Measurements from ENCODE around the gene PKIB. TPM values are rescaled to one million over a fixed set of nuclear protein-coding genes. Genes with fewer than 3 reads are reported as not detected.

Gene PKIB
- total and polyA plus RNA-seq, 2 of the 4 experiments (the other 2 are of a cell fraction) = 6.3 to 13.1 TPM

DNA sequence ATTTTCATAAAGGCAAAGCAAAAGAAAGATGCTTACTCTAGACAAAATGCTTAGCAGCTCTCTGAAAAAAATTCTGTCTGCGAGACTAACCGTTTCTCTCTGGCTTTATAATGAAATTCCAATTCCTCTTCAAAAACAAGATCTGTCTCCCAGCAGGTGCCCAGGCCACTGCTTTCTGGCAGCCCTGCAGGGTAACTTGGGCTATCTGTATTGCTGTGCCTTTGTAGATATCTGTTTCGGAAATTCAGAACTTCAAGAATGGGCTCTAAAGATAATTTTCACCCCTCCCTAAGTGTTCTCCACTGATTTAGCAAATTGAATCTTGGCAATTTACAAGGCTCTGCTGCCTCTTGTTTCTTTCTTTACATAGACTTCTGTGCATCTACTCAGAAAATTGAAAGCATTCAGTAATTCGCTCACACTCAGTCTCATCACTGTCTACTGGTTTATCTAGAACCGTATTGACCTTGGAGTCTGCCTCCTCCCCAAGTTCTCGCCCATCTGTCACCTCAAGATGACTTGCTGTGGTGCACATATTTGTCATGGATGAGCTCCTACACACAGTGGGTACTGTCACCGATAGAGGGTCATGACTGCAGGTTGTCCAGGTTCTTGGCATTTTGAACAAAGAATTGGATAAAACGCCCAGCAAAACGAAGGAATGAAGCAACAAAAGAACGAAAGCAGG is 142.9 kb downstream of the PKIB start:
- DNase-seq = no peak
- Histone ChIP-seq H2BK5ac (ENCODE audit: low read depth, low read length, poor library complexity, severe bottlenecking) (no peak overlapping the region), H3K4me3 (ENCODE audit: insufficient read depth, low read depth, low read length) (peak overlapping the region; percentile 11; the same call in 1 of the 2 replicates), H3K9me1 (ENCODE audit: insufficient read depth, low read length) (no peaks in the 10 kb centered on the region), H3K4ac (ENCODE audit: low read depth, low read length) (no peak overlapping the region), H2AK9ac (replicated peaks; ENCODE audit: low read depth, low read length, poor library complexity) (no peak overlapping the region), H2AK5ac (ENCODE audit: low read depth, low read length) (no peak overlapping the region), H3K23ac (ENCODE audit: low read depth, low read length) (no peak overlapping the region), H3K27ac (ENCODE audit: insufficient read depth, low read length) (no peak overlapping the region), H2BK20ac (ENCODE audit: low read depth, low read length) (no peak overlapping the region), H3K14ac (replicated peaks; ENCODE audit: low read depth, low read length) (no peak overlapping the region; the same call in 1 of the 2 replicates), H3K9me3 (ENCODE audit: control insufficient read depth, insufficient read depth, low read length) (no peaks in the 10 kb centered on the region), H3K4me2 (ENCODE audit: low read depth, low read length) (peak overlapping the region; percentile 62), H2BK15ac (ENCODE audit: low read depth, low read length) (no peak overlapping the region), H3K56ac (ENCODE audit: extremely low read depth, insufficient read depth, low read length) (no peak overlapping the region), H3K18ac (ENCODE audit: low read depth, low read length) (no peak overlapping the region; the same call in 1 of the 2 replicates), H4K8ac (ENCODE audit: low read depth in 2 of 2, low read length in 2 of 2) (0 out of 4 replicates have a peak overlapping the region, but pooled peaks of 1 of the 2 experiments have one; percentile 14), H4K91ac (ENCODE audit: insufficient read depth, low read depth, low read length) (no peak overlapping the region), H3K27me3 (ENCODE audit: control insufficient read depth, insufficient read depth, low read length) (no peaks in the 10 kb centered on the region; the same call in 1 of the 2 replicates), H4K20me1 (ENCODE audit: insufficient read depth, low read length) (no peaks in the 10 kb centered on the region), H4K5ac (ENCODE audit: low read depth, low read length) (peak overlapping the region; percentile 42; the same call in 1 of the 2 replicates), H3K4me1 (ENCODE audit: control insufficient read depth, insufficient read depth, low read length) (peaks cover 2% of the 10 kb centered on the region; the same call in 1 of the 2 replicates), H3K36me3 (ENCODE audit: control insufficient read depth, insufficient read depth, low read length) (no peaks in the 10 kb centered on the region), H2BK120ac (ENCODE audit: low read depth, low read length) (no peak overlapping the region), H3K79me1 (ENCODE audit: low read depth in 1 of 2, low read length in 2 of 2) (no peaks in the 10 kb centered on the region), H2AFZ (replicated peaks; ENCODE audit: low read length, poor library complexity) (peak overlapping the region; percentile 27), H3K9ac (ENCODE audit: low read depth, low read length) (no peak overlapping the region)
- POLR2A ChIA-PET (ENCODE audit: unreplicated experiment) = no interaction called here
- intact Hi-C loops (cut with micrococcal nuclease) (loop anchor here (5.0 kb wide), 1 partner anchor 34 kb away; the partner anchor contains the start of gene SMPDL3A), in situ Hi-C loops (cut with MboI; ENCODE audit: low sequenced_read_pairs) (no loop called here), dilution Hi-C loops (cut with HindIII; ENCODE audit: low sequenced_read_pairs, unreplicated experiment) (no loop called here)
- CTCF ChIA-PET = interaction anchor here (1.9 kb wide), 1 partner anchor 86 kb away, joined by 5 read pairs; no protein-coding TSS in a partner anchor
- BruUV-seq (replicated peaks) = no TSS peak
- ATAC-seq (ENCODE audit: low read depth) = no peak
- 100% methylated on average over 2 of the region's 10 CpGs; no CpG with 5 or more reads in 1 of the 2 experiments for WGBS, 2 experiments (ENCODE audit: extremely low coverage in 2 of 2, insufficient read length in 1 of 2)
- no peak for TF ChIP-seq RCOR1 (IDR thresholded peaks at IDR 0.05; ENCODE audit: insufficient replicate concordance, low read length)
- TF ChIP-seq CEBPB (IDR thresholded peaks at IDR 0.05; ENCODE audit: low read depth, low read length) = no peak
- TF ChIP-seq MAZ (IDR thresholded peaks at IDR 0.05; ENCODE audit: borderline replicate concordance, low read depth, low read length) = no peak
- TF ChIP-seq MXI1 (IDR thresholded peaks at IDR 0.05; ENCODE audit: borderline replicate concordance, low read depth, low read length) = no peak
- no peak for TF ChIP-seq CHD1 (IDR thresholded peaks at IDR 0.05; ENCODE audit: low read depth, low read length)
- TF ChIP-seq, protein P1, sequence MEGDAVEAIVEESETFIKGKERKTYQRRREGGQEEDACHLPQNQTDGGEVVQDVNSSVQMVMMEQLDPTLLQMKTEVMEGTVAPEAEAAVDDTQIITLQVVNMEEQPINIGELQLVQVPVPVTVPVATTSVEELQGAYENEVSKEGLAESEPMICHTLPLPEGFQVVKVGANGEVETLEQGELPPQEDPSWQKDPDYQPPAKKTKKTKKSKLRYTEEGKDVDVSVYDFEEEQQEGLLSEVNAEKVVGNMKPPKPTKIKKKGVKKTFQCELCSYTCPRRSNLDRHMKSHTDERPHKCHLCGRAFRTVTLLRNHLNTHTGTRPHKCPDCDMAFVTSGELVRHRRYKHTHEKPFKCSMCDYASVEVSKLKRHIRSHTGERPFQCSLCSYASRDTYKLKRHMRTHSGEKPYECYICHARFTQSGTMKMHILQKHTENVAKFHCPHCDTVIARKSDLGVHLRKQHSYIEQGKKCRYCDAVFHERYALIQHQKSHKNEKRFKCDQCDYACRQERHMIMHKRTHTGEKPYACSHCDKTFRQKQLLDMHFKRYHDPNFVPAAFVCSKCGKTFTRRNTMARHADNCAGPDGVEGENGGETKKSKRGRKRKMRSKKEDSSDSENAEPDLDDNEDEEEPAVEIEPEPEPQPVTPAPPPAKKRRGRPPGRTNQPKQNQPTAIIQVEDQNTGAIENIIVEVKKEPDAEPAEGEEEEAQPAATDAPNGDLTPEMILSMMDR (conservative IDR thresholded peaks at IDR 0.05; ENCODE audit: low read depth, low read length) = no peak
- no peak for TF ChIP-seq POLR2A (IDR thresholded peaks at IDR 0.05; ENCODE audit: low read depth, low read length)
- TF ChIP-seq RFX5 (IDR thresholded peaks at IDR 0.05; ENCODE audit: low read depth, low read length) = no peak
- TF ChIP-seq, protein P2, sequence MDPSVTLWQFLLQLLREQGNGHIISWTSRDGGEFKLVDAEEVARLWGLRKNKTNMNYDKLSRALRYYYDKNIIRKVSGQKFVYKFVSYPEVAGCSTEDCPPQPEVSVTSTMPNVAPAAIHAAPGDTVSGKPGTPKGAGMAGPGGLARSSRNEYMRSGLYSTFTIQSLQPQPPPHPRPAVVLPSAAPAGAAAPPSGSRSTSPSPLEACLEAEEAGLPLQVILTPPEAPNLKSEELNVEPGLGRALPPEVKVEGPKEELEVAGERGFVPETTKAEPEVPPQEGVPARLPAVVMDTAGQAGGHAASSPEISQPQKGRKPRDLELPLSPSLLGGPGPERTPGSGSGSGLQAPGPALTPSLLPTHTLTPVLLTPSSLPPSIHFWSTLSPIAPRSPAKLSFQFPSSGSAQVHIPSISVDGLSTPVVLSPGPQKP (IDR thresholded peaks at IDR 0.05; ENCODE audit: borderline replicate concordance, low read depth, low read length) = no peak
- no peak for TF ChIP-seq SMC3 (IDR thresholded peaks at IDR 0.05; ENCODE audit: low read depth, low read length)
- TF ChIP-seq FOS (IDR thresholded peaks at IDR 0.05; ENCODE audit: low read depth, low read length) = no peak
- TF ChIP-seq BHLHE40 (IDR thresholded peaks at IDR 0.05; ENCODE audit: low read depth, low read length) = no peak
- no peak for TF ChIP-seq RAD21 (IDR thresholded peaks at IDR 0.05; ENCODE audit: low read length)
- TF ChIP-seq MAFK (IDR thresholded peaks at IDR 0.05; ENCODE audit: low read depth, low read length) = no peak
- no peak for TF ChIP-seq NFE2L2 (IDR thresholded peaks at IDR 0.05; ENCODE audit: low read depth, low read length)

All from IMR-90 (cell line).